ENCODE measurements around the gene OR8H1.

OR8H1 gene, protein sequence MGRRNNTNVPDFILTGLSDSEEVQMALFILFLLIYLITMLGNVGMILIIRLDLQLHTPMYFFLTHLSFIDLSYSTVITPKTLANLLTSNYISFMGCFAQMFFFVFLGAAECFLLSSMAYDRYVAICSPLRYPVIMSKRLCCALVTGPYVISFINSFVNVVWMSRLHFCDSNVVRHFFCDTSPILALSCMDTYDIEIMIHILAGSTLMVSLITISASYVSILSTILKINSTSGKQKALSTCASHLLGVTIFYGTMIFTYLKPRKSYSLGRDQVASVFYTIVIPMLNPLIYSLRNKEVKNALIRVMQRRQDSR

GRCh38 chr11:56292154-56292553, at the start of gene OR8H1:
Gene OR8H1, minus strand, starts transcription at chr11:56292254. Its CDS starts 1,192 bp downstream, at chr11:56291062.
- Histone ChIP-seq H3K27me3 (replicated peaks; ENCODE audit: control insufficient read depth, insufficient read depth, low read length) (no peaks in the 10 kb centered on the region), H3K4me3 (replicated peaks; ENCODE audit: low read depth, low read length) (no peak within 1 kb of the TSS), H3K36me3 (ENCODE audit: control insufficient read depth, insufficient read depth, low read length) (no peaks in the 10 kb centered on the region)
- TF ChIP-seq, protein P1, sequence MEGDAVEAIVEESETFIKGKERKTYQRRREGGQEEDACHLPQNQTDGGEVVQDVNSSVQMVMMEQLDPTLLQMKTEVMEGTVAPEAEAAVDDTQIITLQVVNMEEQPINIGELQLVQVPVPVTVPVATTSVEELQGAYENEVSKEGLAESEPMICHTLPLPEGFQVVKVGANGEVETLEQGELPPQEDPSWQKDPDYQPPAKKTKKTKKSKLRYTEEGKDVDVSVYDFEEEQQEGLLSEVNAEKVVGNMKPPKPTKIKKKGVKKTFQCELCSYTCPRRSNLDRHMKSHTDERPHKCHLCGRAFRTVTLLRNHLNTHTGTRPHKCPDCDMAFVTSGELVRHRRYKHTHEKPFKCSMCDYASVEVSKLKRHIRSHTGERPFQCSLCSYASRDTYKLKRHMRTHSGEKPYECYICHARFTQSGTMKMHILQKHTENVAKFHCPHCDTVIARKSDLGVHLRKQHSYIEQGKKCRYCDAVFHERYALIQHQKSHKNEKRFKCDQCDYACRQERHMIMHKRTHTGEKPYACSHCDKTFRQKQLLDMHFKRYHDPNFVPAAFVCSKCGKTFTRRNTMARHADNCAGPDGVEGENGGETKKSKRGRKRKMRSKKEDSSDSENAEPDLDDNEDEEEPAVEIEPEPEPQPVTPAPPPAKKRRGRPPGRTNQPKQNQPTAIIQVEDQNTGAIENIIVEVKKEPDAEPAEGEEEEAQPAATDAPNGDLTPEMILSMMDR (IDR thresholded peaks at IDR 0.05; ENCODE audit: insufficient read depth, low read length, poor library complexity, severe bottlenecking) = no peak
- DNase-seq (ENCODE audit: extremely low read depth, insufficient read length) = no peak

GRCh38 chr11:56340289-56340688, 48.2 kb upstream of the OR8H1 start:
- H3K36me3 ChIP-seq (ENCODE audit: control insufficient read depth, insufficient read depth, low read length) = no peaks in the 10 kb centered on the region
- TF ChIP-seq, protein P1 (IDR thresholded peaks at IDR 0.05; ENCODE audit: insufficient read depth, low read length, poor library complexity, severe bottlenecking) = no peak
- no peaks in the 10 kb centered on the region for H3K27me3 ChIP-seq (replicated peaks; ENCODE audit: control insufficient read depth, insufficient read depth, low read length)
- no peak for DNase-seq (ENCODE audit: extremely low read depth, insufficient read length)
- no peak overlapping the region for H3K4me3 ChIP-seq (replicated peaks; ENCODE audit: low read depth, low read length)

DNA sequence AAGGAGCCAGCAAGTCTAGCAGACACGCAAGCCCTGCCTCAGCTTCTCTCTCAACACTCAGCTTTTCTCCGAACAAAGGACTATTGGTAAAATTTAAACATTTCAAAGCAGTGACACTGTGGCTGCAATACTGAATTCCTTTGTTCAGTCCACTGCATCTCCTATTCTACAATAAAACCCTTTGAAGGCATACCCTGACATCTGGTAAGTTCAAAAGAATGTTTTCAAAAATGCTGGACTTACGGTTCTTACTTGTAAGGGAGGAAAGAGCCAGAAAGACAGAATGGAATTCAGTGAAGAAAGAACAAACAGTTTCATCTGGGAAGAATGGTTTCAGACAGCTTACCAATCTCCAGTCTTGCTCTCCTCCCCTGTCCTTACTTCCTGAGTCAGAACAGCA, 41.1 kb upstream of the OR8H1 start:
- no peaks in the 10 kb centered on the region for H3K27me3 ChIP-seq (replicated peaks; ENCODE audit: control insufficient read depth, insufficient read depth, low read length)
- no peak for DNase-seq (ENCODE audit: extremely low read depth, insufficient read length)
- TF ChIP-seq, protein P1 (IDR thresholded peaks at IDR 0.05; ENCODE audit: insufficient read depth, low read length, poor library complexity, severe bottlenecking) = no peak

DNA sequence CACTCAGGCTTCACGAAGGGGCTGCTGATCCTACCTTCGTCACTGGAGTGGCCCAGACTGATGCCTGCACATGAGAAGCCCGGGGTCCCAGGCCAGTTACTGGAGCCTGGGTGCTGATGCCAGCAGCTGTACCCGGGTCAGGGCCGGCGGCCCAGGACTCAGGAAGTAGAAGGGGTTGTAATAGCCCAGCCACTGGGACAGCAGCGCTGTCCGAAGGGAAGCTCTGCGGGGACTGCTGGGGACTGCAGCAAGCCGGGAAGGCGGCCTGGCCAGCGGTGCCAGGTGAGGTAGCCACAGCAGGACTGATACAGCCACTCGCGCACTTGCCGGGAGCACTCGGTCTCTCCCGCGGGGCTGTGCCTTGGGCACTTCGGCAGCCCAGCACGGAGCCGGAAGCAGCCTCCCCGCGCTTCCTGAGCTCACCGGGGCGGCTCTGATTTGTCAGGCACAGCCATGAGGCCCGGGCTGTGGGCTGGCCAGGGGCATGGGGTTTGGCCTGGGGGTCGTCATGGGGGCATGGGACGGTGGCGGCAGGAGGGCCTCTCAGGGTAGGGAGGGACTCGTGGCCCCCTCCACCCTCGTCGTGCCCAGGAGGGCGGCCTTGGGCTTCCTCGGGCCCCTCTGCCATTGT, 39.9 kb upstream of the OR8H1 start:
- DNase-seq (ENCODE audit: extremely low read depth, insufficient read length) = no peak
- H3K4me3 ChIP-seq (replicated peaks; ENCODE audit: low read depth, low read length) = no peak overlapping the region
- TF ChIP-seq, protein P1 (IDR thresholded peaks at IDR 0.05; ENCODE audit: insufficient read depth, low read length, poor library complexity, severe bottlenecking) = no peak

More for the DNA sequence above, 41.1 kb upstream of the OR8H1 start:
- Histone ChIP-seq H3K36me3 (ENCODE audit: control insufficient read depth, insufficient read depth, low read length) (no peaks in the 10 kb centered on the region), H3K4me3 (replicated peaks; ENCODE audit: low read depth, low read length) (no peak overlapping the region)

GRCh38 chr11:56314844-56315243, 22.8 kb upstream of the OR8H1 start, which contains the start of gene OR8K3:
Gene OR8K3, plus strand, starts transcription at chr11:56315144. Its CDS starts 3,163 bp downstream, at chr11:56318307.
- TF ChIP-seq, protein P1 (IDR thresholded peaks at IDR 0.05; ENCODE audit: insufficient read depth, low read length, poor library complexity, severe bottlenecking) = no peak
- Histone ChIP-seq H3K4me3 (replicated peaks; ENCODE audit: low read depth, low read length) (no peak within 1 kb of the TSS), H3K36me3 (ENCODE audit: control insufficient read depth, insufficient read depth, low read length) (no peaks in the 10 kb centered on the region), H3K27me3 (replicated peaks; ENCODE audit: control insufficient read depth, insufficient read depth, low read length) (no peaks in the 10 kb centered on the region)
- DNase-seq (ENCODE audit: extremely low read depth, insufficient read length) = no peak

More for the DNA sequence above, 39.9 kb upstream of the OR8H1 start:
- Histone ChIP-seq H3K27me3 (replicated peaks; ENCODE audit: control insufficient read depth, insufficient read depth, low read length) (no peaks in the 10 kb centered on the region), H3K36me3 (ENCODE audit: control insufficient read depth, insufficient read depth, low read length) (no peaks in the 10 kb centered on the region)

Measured in GM06990 (cell line).